ENCODE results near the gene SNX1.

- TF ChIP-seq POLR2AphosphoS5 (IDR thresholded peaks at IDR 0.05; ENCODE audit: low read depth, low read length) (no peak), POLR2A (IDR thresholded peaks at IDR 0.05; ENCODE audit: low read depth, low read length) (no peak), TAF1 (IDR thresholded peaks at IDR 0.05; ENCODE audit: borderline replicate concordance, low read depth, low read length) (no peak)
Observed at GRCh38 chr15:64148168-64148567, 52.4 kb downstream of the SNX1 start.

Measured in GM12892 (cell line).